B cell (primary cell): Measurements from ENCODE around the gene RNU5B-1. TPM values are rescaled to one million over a fixed set of nuclear protein-coding genes. Genes with fewer than 3 reads are reported as not detected.

Source experiments
- ATAC-seq: fragments of 200-7000 bp; cut with Tn5 transposase; one replicate; pipeline ENCODE4 v1.10.0; 2021; ENCODE audit warnings: low read depth, mild to moderate bottlenecking, moderate number of reproducible peaks, moderate library complexity
- CTCF ChIA-PET: fragments of 350-600 bp; sonication (Branson Sonifier 250); formaldehyde crosslinking; loops from one replicate; lab custom pipeline; 2021; ENCODE audit warnings: antibody characterized with exemption, inconsistent platforms; lab: Charles Lee
- POLR2A ChIA-PET: fragments of 350-600 bp; sonication (Branson Sonifier 250); formaldehyde crosslinking; loops from one replicate; lab custom pipeline; 2021; ENCODE audit warnings: antibody characterized with exemption; lab: Charles Lee
- DNase-seq: peaks from one replicate; pipeline ENCODE4 v3.0.0; 2013
- H2AFZ ChIP-seq: 2 replicates; pipeline ENCODE4 v1.6.1; 2012; ENCODE audit warnings: mild to moderate bottlenecking, low read depth, low read length; ENCODE audit not compliant: insufficient read depth, poor library complexity, severe bottlenecking
- H3K27ac ChIP-seq, 2 donors: 1 replicate in 1 of 2; 2 replicates in 1 of 2; pipeline ENCODE4 v1.5.1; 2012 to 2013; ENCODE audit warnings: low read length in 2 of 2, mild to moderate bottlenecking in 2 of 2, moderate library complexity in 1 of 2
- H3K27me3 ChIP-seq, 4 experiments: fragments of 200-600 bp in 1 of 4; sonication (generic) in 1 of 4; replicated peaks in 1 of 4; 1 replicate in 2 of 4; 2 replicates in 2 of 4; pipeline versions ENCODE4 v1.6.1 to v1.7.0; 2013 to 2016; ENCODE audit warnings: low read length in 3 of 4, mild to moderate bottlenecking in 2 of 4, mixed read lengths in 1 of 4, moderate library complexity in 1 of 4; ENCODE audit not compliant: insufficient read depth in 4 of 4, control insufficient read depth in 3 of 4; ENCODE audit errors: control extremely low read depth in 1 of 4
- H3K36me3 ChIP-seq, 2 experiments: replicated peaks in 1 of 2; 1 replicate in 1 of 2; 2 replicates in 1 of 2; pipeline versions ENCODE4 v1.6.1 to v1.7.1; 2013; ENCODE audit warnings: low read length in 1 of 2; ENCODE audit not compliant: insufficient read depth in 2 of 2, control insufficient read depth in 1 of 2; ENCODE audit errors: control extremely low read depth in 1 of 2, extremely low read depth in 1 of 2
- H3K4me1 ChIP-seq, 2 donors: fragments of 200-600 bp in 1 of 2; sonication (generic) in 1 of 2; 1 replicate in 1 of 2; 2 replicates in 1 of 2; pipeline versions ENCODE4 v1.5.1 to v1.6.1; 2013 to 2017; ENCODE audit warnings: low read length in 2 of 2; ENCODE audit not compliant: control insufficient read depth in 2 of 2, insufficient read depth in 2 of 2
- H3K4me2 ChIP-seq: replicated peaks from 2 replicates; pipeline ENCODE3; 2012; ENCODE audit warnings: mild to moderate bottlenecking, low read depth, low read length; ENCODE audit not compliant: poor library complexity, severe bottlenecking
- H3K4me3 ChIP-seq, 5 experiments: fragments of 200-600 bp in 1 of 5; sonication (generic) in 1 of 5; 1 replicate in 3 of 5; 2 replicates in 2 of 5; pipeline versions ENCODE4 v1.5.1 to v1.7.0; 2011 to 2016; ENCODE audit warnings: low read length in 4 of 5, mild to moderate bottlenecking in 4 of 5, low read depth in 2 of 5, control low read depth in 1 of 5, moderate library complexity in 1 of 5; ENCODE audit not compliant: insufficient read depth in 1 of 5; ENCODE audit errors: control extremely low read depth in 1 of 5, extremely low read depth in 1 of 5
- H3K79me2 ChIP-seq: fragments of 200-600 bp; sonication (generic); one replicate; pipeline ENCODE4 v1.6.0; 2016; ENCODE audit warnings: low read length; ENCODE audit not compliant: control insufficient read depth, insufficient read depth
- H3K9ac ChIP-seq: fragments of 200-600 bp; sonication (generic); 2 replicates; pipeline ENCODE4 v1.6.1; 2017; ENCODE audit warnings: mild to moderate bottlenecking, low read length, moderate library complexity
- H3K9me3 ChIP-seq, 3 donors: one replicate each; pipeline versions ENCODE4 v1.6.1 to v1.7.1; 2013; ENCODE audit warnings: low read length in 2 of 3; ENCODE audit not compliant: control insufficient read depth in 2 of 3, insufficient read depth in 1 of 3; ENCODE audit errors: control extremely low read depth in 1 of 3
- H4K20me1 ChIP-seq: 2 replicates; pipeline ENCODE4 v1.6.0; 2012; ENCODE audit warnings: mild to moderate bottlenecking, low read length; ENCODE audit not compliant: insufficient read depth, control insufficient read depth, poor library complexity, severe bottlenecking
- H3K27ac Mint-ChIP-seq: one replicate; pipeline ENCODE4 v1.8.0; 2021; ENCODE audit warnings: mixed read lengths
- H3K27me3 Mint-ChIP-seq: one replicate; pipeline ENCODE4 v1.8.0; 2021; ENCODE audit warnings: mixed read lengths
- H3K4me1 Mint-ChIP-seq: one replicate; pipeline ENCODE4 v1.8.0; 2021; ENCODE audit warnings: mixed read lengths
- H3K4me3 Mint-ChIP-seq: one replicate; pipeline ENCODE4 v1.8.0; 2021; ENCODE audit warnings: mixed read lengths
- H3K9me3 Mint-ChIP-seq: one replicate; pipeline ENCODE4 v1.8.0; 2022; ENCODE audit warnings: mixed read lengths; ENCODE audit not compliant: insufficient read depth
- CTCF ChIP-seq: fragments of 200-600 bp; IDR thresholded peaks from one replicate; pipeline ENCODE4 v1.8.0; 2022; ENCODE audit warnings: antibody characterized with exemption, mild to moderate bottlenecking
- EZH2 ChIP-seq: IDR thresholded peaks from 2 replicates; pipeline ENCODE4 v1.6.1; 2012; ENCODE audit warnings: borderline replicate concordance, low read depth, mild to moderate bottlenecking, moderate library complexity, low read length; ENCODE audit not compliant: insufficient read depth, poor library complexity, severe bottlenecking
- WGBS: methylation state at CpG from one replicate; pipeline ENCODE4 v1.1.5; 2013; ENCODE audit warnings: missing lambda C conversion rate; ENCODE audit not compliant: insufficient coverage; 5-methylcytosine and 5-hydroxymethylcytosine counted together
- intact Hi-C: fragments of 100-400 bp; cut with micrococcal nuclease; formaldehyde crosslinking; loops from one replicate; pipeline ENCODE4 v1.10.0; 2022
- polyA plus RNA-seq: library from polyadenylated mRNA; depleted of rRNA; stranded (reverse); fragments of >200 nt; gene quantifications from 2 replicates; pipeline ENCODE4 v1.2.3, GENCODE V29; 2012
- total RNA-seq, 2 donors: library from RNA; stranded (reverse); fragments of 120-200 nt in 1 of 2; gene quantifications; 1 replicate in 1 of 2; 2 replicates in 1 of 2; pipeline versions ENCODE4 v1.2.3 to v1.2.4, GENCODE V29; 2013 to 2022

The RNU5B-1 gene
- total and polyA plus RNA-seq, 2 donors (not counting 1 experiment from before 2014, with no cell fraction given): 21.7 TPM; not detected in 1

GRCh38 chr15:65277015-65277414 lies 27.5 kb upstream of the RNU5B-1 start:
- Mint-ChIP-seq H3K9me3 (no peaks in the 10 kb centered on the region), H3K27ac (no peak overlapping the region), H3K4me1 (no peaks in the 10 kb centered on the region), H3K27me3 (no peaks in the 10 kb centered on the region), H3K4me3 (no peak overlapping the region)
- H2AFZ ChIP-seq: no peak overlapping the region
- peaks cover 0 to 2% of the 10 kb centered on the region in 2 experiments for H3K36me3 ChIP-seq
- H3K27me3 ChIP-seq: no peaks in the 10 kb centered on the region
- ChIA-PET CTCF (interaction anchor here (2.0 kb wide), 1 partner anchor 10 kb away, joined by 5 read pairs; the partner anchor contains the start of gene PARP16), POLR2A (interaction anchor here (0.9 kb wide), 1 partner anchor 23 kb away, joined by 3 read pairs; no protein-coding TSS in a partner anchor)
- no peaks in the 10 kb centered on the region for H3K9me3 ChIP-seq
- no peaks in the 10 kb centered on the region for H3K4me1 ChIP-seq
- peaks cover 9% of the 10 kb centered on the region for H4K20me1 ChIP-seq
- H3K79me2 ChIP-seq: peaks cover 23% of the 10 kb centered on the region
- intact Hi-C loops: no loop called here
- no peak for ATAC-seq
- H3K4me3 ChIP-seq: no peak overlapping the region
- no CpG with 5 or more reads among the region's 1 CpG for WGBS
- H3K27ac ChIP-seq: no peak overlapping the region
- TF ChIP-seq EZH2: no peak
- no peak for TF ChIP-seq CTCF
- H3K4me2 ChIP-seq: no peak overlapping the region
- DNase-seq: no peak
- H3K9ac ChIP-seq: no peak overlapping the region

- H3K4me3 ChIP-seq: no peak overlapping the region
- no peaks in the 10 kb centered on the region for H3K4me1 ChIP-seq
- Mint-ChIP-seq H3K27ac (no peak overlapping the region), H3K27me3 (no peaks in the 10 kb centered on the region), H3K9me3 (no peaks in the 10 kb centered on the region), H3K4me1 (peaks cover 7% of the 10 kb centered on the region), H3K4me3 (no peak overlapping the region)
- no peaks in the 10 kb centered on the region for H3K9me3 ChIP-seq
- no peak for DNase-seq
- CTCF ChIA-PET: interaction anchor here (2.0 kb wide), 1 partner anchor 8 kb away, joined by 5 read pairs; the partner anchor contains the start of gene PARP16
- no peak for ATAC-seq
- POLR2A ChIA-PET: no interaction called here
- no peak overlapping the region for H2AFZ ChIP-seq
- no peaks in the 10 kb centered on the region for H3K27me3 ChIP-seq
- no peaks in the 10 kb centered on the region for H3K36me3 ChIP-seq
- 100% methylated on average over 1 of the region's 1 CpG for WGBS
- no peak overlapping the region for H3K4me2 ChIP-seq
- H4K20me1 ChIP-seq: peaks cover 4% of the 10 kb centered on the region
- H3K9ac ChIP-seq: no peak overlapping the region
- peaks cover 27% of the 10 kb centered on the region for H3K79me2 ChIP-seq
- intact Hi-C loops: no loop called here
- no peak for TF ChIP-seq EZH2
- no peak for TF ChIP-seq CTCF
- H3K27ac ChIP-seq: no peak overlapping the region
These were observed 26.0 kb upstream of the RNU5B-1 start for GRCh38 chr15:65278480-65278879.
